Type B pancreatic cell (in vitro differentiated cells): ENCODE data around the gene NID2. TPM values are rescaled to one million over a fixed set of nuclear protein-coding genes. Genes with fewer than 3 reads are reported as not detected.

Source experiments
- DNase-seq: peaks from one replicate; pipeline ENCODE4 v3.0.0; 2021; ENCODE audit warnings: mixed read lengths; ENCODE audit not compliant: unreplicated experiment; ENCODE audit errors: extremely low spot score
- H3K27ac Mint-ChIP-seq: 2 replicates; pipeline ENCODE4 v1.8.0; 2021; ENCODE audit warnings: mild to moderate bottlenecking, mixed read lengths
- H3K27me3 Mint-ChIP-seq: 2 replicates; pipeline ENCODE4 v1.8.0; 2021; ENCODE audit warnings: mixed read lengths
- H3K36me3 Mint-ChIP-seq: 2 replicates; pipeline ENCODE4 v1.8.0; 2021; ENCODE audit warnings: mixed read lengths
- H3K4me1 Mint-ChIP-seq: one replicate; pipeline ENCODE4 v1.8.0; 2021; ENCODE audit warnings: mixed read lengths; ENCODE audit not compliant: unreplicated experiment
- H3K4me3 Mint-ChIP-seq: 2 replicates; pipeline ENCODE4 v1.8.0; 2021; ENCODE audit warnings: mild to moderate bottlenecking, mixed read lengths
- H3K9me3 Mint-ChIP-seq: 2 replicates; pipeline ENCODE4 v1.8.0; 2021; ENCODE audit warnings: mixed read lengths
- total RNA-seq: library from RNA; stranded (reverse); gene quantifications from 2 replicates; pipeline ENCODE4 v1.2.1, GENCODE V29; 2021; ENCODE audit warnings: low replicate concordance
- TF ChIP-seq, protein P1 (sequence below): fragments of 200-600 bp; sonication (generic); conservative IDR thresholded peaks from 2 replicates; pipeline ENCODE4 v1.5.0; 2021; ENCODE audit warnings: antibody characterized with exemption, mild to moderate bottlenecking

Gene NID2
- total RNA-seq, 1 donor from 2014 or later, result 65.7 TPM

DNA sequence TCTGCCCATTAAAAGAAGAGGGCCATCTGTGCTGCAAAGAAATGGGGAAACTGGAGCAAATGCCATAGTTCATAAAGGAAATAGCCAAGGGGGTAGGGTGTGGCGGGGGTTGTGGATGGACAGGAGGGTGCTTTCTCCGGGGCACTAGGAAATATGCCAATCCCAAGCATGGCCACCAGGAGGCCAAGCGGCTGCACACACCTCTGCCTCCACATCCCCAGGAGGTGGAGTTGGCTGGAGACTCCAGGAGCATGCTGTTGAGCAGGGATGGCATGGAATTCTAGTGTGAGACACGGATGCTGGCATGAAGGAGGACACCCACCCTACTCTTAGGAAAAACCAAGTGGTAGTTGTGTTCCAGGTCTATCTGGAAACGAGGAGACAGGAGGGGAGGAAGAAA is 25.2 kb downstream of the NID2 start:
- Mint-ChIP-seq H3K36me3 (no peaks in the 10 kb centered on the region), H3K9me3 (no peaks in the 10 kb centered on the region), H3K27me3 (peaks cover 5% of the 10 kb centered on the region), H3K4me1 (peaks cover 13% of the 10 kb centered on the region), H3K27ac (no peak overlapping the region), H3K4me3 (no peak overlapping the region)
- DNase-seq, result no peak
- TF ChIP-seq, protein P1, sequence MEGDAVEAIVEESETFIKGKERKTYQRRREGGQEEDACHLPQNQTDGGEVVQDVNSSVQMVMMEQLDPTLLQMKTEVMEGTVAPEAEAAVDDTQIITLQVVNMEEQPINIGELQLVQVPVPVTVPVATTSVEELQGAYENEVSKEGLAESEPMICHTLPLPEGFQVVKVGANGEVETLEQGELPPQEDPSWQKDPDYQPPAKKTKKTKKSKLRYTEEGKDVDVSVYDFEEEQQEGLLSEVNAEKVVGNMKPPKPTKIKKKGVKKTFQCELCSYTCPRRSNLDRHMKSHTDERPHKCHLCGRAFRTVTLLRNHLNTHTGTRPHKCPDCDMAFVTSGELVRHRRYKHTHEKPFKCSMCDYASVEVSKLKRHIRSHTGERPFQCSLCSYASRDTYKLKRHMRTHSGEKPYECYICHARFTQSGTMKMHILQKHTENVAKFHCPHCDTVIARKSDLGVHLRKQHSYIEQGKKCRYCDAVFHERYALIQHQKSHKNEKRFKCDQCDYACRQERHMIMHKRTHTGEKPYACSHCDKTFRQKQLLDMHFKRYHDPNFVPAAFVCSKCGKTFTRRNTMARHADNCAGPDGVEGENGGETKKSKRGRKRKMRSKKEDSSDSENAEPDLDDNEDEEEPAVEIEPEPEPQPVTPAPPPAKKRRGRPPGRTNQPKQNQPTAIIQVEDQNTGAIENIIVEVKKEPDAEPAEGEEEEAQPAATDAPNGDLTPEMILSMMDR, result peak; percentile 79

DNA sequence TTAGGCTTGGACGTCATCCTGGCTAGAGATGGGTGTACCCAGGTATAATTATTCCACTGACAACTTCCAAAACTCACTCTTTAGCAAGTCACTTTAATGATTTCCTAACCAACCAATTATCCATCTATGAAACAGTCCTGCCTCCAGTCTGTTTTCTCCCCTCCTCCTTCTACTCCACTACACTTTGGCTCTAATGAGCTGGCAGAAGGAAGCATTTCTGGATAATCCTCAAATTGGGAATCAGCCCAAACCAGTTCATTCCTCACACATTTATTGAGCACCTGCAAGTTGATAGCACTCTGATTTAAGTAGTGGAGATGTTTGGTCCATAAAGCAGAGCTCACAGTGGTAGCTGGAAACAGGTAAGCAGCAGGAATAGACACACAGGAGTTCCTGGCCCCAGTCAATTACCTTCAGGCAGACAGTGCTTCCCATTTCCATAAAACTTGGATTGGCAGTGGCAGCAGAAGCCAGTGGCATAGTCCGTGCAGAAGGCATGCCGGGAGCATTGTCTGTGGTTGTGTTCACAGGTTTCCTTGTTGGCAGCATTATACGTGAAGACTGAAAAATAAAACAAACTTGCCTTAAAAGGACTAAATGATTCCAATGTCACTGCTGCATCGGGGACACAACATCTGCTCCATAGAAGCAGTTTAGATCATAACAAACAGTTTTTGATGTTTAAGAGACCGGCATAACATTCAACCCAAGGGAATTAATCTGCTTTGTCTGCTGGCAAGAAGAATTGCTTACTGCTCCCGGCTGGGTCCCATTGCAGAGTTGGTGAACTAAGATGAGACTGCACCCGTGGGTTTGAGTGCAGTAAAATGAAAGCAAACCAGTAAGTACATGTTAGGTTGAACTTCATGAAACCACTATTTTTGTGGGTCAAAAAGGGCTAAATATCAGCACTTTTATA is 26.2 kb downstream of the NID2 start:
- H3K4me3 Mint-ChIP-seq, result no peak overlapping the region
- peaks cover 9% of the 10 kb centered on the region for H3K4me1 Mint-ChIP-seq
- no peaks in the 10 kb centered on the region for H3K9me3 Mint-ChIP-seq
- TF ChIP-seq, protein P1, result no peak
- no peak overlapping the region for H3K27ac Mint-ChIP-seq
- no peaks in the 10 kb centered on the region for H3K36me3 Mint-ChIP-seq
- H3K27me3 Mint-ChIP-seq, result peaks cover 5% of the 10 kb centered on the region
- DNase-seq, result no peak

DNA sequence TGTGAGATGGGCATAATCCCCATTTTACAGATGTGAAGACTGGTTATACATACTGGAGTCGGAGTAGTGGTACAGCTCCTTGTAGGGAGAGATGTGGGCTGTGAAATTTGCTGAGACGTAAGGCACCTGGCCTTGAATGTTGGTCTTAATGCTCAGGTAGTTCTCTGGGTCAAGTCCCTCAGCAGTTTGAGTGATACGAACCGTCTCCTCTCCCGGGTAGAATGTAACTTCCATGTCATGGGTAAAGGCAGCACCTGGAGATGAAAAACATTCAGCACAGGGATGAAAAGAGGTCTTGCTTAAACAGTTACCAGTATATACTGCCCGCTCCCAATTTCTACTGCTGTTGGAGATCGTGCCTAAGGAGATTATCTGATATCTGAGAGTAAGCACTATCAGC is 28.3 kb downstream of the NID2 start:
- TF ChIP-seq, protein P1, result no peak
- no peaks in the 10 kb centered on the region for H3K9me3 Mint-ChIP-seq
- no peak for DNase-seq
- H3K27me3 Mint-ChIP-seq, result peaks cover 5% of the 10 kb centered on the region
- H3K27ac Mint-ChIP-seq, result no peak overlapping the region
- no peak overlapping the region for H3K4me3 Mint-ChIP-seq
- peaks cover 7% of the 10 kb centered on the region for H3K36me3 Mint-ChIP-seq
- H3K4me1 Mint-ChIP-seq, result peaks cover 9% of the 10 kb centered on the region

DNA sequence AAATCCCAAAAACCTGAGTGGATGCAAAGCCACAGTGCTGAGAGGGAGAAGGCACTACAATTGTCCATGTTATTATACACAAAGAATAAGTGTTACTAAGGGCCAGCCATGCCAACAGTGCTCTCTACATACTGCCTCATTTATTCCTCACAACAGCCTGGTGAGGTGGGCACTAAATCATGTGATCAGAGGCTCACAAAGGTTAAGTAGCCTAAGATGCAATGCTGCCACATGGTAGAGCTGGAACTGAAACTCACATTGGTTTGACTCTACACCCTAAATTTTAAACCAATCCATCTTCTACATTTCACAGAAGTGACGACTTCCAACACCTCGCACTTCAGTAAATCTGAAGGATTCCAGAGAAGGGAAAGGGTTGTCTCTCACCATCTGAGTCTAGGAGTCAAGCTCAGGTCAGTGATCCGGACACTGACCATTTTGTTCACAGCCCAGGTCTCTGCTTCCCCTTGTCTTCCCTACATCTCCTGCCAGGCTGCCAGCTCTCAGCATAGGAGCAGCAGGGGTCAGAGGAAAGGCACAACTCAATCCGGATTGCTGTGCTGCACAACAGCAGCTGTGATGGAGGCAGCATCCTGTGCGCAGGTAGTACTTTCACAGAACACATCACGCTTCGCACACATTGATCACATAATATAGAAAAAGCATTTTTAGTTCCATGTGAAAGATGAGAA is 29.6 kb downstream of the NID2 start:
- Mint-ChIP-seq H3K27ac (no peak overlapping the region), H3K27me3 (peaks cover 5% of the 10 kb centered on the region), H3K4me1 (peaks cover 6% of the 10 kb centered on the region), H3K9me3 (peaks cover 3% of the 10 kb centered on the region), H3K4me3 (no peak overlapping the region), H3K36me3 (peaks cover 14% of the 10 kb centered on the region)
- no peak for DNase-seq
- TF ChIP-seq, protein P1, result no peak

DNA sequence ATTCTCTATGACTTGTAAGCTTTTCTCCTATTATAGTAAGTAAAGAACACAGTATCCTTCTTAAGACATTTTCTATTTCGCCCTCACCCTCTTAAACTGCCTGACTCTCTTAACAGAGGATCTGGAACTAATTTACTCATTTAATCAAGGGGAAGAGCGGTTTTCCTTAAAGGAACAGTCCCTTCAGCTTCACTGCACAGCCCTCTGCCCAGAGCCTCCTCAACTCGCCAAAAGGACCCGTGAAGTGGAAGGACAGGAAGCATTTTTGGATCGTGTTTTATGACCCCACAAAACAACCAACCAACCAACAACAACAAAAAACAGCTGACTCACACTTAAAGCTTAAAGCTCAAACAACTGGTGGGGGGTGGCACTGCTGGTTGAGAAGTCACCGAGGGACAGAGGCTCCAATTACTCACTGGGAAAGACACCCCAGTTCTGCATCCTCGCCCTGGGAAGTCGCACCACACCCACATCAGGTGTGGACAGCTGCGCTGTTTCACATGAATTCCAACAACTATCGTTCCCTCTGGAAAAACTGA is 35.7 kb downstream of the NID2 start:
- Mint-ChIP-seq H3K36me3 (peaks cover 15% of the 10 kb centered on the region), H3K4me1 (peaks cover 27% of the 10 kb centered on the region), H3K9me3 (peaks cover 5% of the 10 kb centered on the region), H3K27ac (peak overlapping the region; percentile 35), H3K4me3 (peak overlapping the region; percentile 57), H3K27me3 (no peaks in the 10 kb centered on the region)
- DNase-seq, result no peak
- TF ChIP-seq, protein P1, result no peak
